Aorta (tissue), 5 donors: ENCODE data around the gene EBF4. TPM values are rescaled to one million over a fixed set of nuclear protein-coding genes. Genes with fewer than 3 reads are reported as not detected.

ENCODE experiments used
- ATAC-seq: fragments of 200-7000 bp; cut with Tn5 transposase; one replicate; pipeline ENCODE4 v1.9.1; 2022; ENCODE audit warnings: moderate library complexity; ENCODE audit not compliant: low FRiP score
- DNase-seq, 2 donors: peaks; one replicate each; pipeline ENCODE4 v3.0.0-alpha.2; 2020
- H3K27ac ChIP-seq, 2 donors: one replicate each; pipeline ENCODE4 v1.5.1; 2013; ENCODE audit warnings: low read length in 2 of 2, mild to moderate bottlenecking in 2 of 2, moderate library complexity in 2 of 2, control low read depth in 1 of 2, inconsistent platforms in 1 of 2, low read depth in 1 of 2
- H3K27me3 ChIP-seq, 2 donors: one replicate each; pipeline ENCODE4 v1.6.1; 2013; ENCODE audit warnings: control low read depth in 1 of 2, low read length in 1 of 2, mild to moderate bottlenecking in 1 of 2, moderate library complexity in 1 of 2; ENCODE audit not compliant: insufficient read depth in 2 of 2, control insufficient read depth in 1 of 2
- H3K36me3 ChIP-seq, 2 donors: one replicate each; pipeline ENCODE4 v1.6.1; 2013; ENCODE audit warnings: control low read depth in 1 of 2, low read length in 1 of 2, mild to moderate bottlenecking in 1 of 2; ENCODE audit not compliant: insufficient read depth in 2 of 2, control insufficient read depth in 1 of 2
- H3K4me1 ChIP-seq, 2 donors: one replicate each; pipeline ENCODE4 v1.6.1; 2013; ENCODE audit warnings: low read length in 2 of 2, control low read depth in 1 of 2, mild to moderate bottlenecking in 1 of 2, moderate library complexity in 1 of 2; ENCODE audit not compliant: insufficient read depth in 2 of 2, control insufficient read depth in 1 of 2
- H3K4me3 ChIP-seq, 2 donors: one replicate each; pipeline ENCODE4 v1.5.1; 2013; ENCODE audit warnings: low read length in 2 of 2, control low read depth in 1 of 2, mild to moderate bottlenecking in 1 of 2
- H3K9me3 ChIP-seq: one replicate; pipeline ENCODE4 v1.6.1; 2013; ENCODE audit warnings: mild to moderate bottlenecking, low read length; ENCODE audit not compliant: control insufficient read depth
- WGBS, 2 donors: extraction: QIAGEN DNeasy Blood & Tissue Kit; methylation state at CpG; one replicate each; pipeline ENCODE4 v1.1.7; 2013; 5-methylcytosine and 5-hydroxymethylcytosine counted together
- intact Hi-C, 2 donors: fragments of 100-400 bp; cut with DNase I; formaldehyde crosslinking; loops; one replicate each; pipeline versions ENCODE4 v1.14.2 to v1.15.0; 2022
- polyA plus RNA-seq, 2 donors: library from polyadenylated mRNA; stranded (reverse); fragments of 200-250 nt; gene quantifications; one replicate each; pipeline ENCODE4 v1.2.3, GENCODE V29; 2013
- total RNA-seq, 2 donors: library from RNA; stranded (reverse); fragmentation: NEBNext Ultra II Directional; extraction: Animal tissue kit (Norgen Biotek cat#: 25700); gene quantifications; one replicate each; pipeline ENCODE4 v1.2.1, GENCODE V29; 2021
- donor health status: healthy with polysubstance abuse.
- donor health status: Bipolar disorder and iron deficiency.
- donor health status: DM: no; HTN: no; CAD: no.
- donor health status: DM: no; HTN: no; CAD: no.
- donor health status: DM: yes; HTN: yes; CAD: no.

The EBF4 gene
- total and polyA plus RNA-seq, 4 donors: 10.8 to 30.3 (median 18.3) TPM

- ATAC-seq: no peak
- intact Hi-C loops: no loop called here
- no peaks in the 10 kb centered on the region for H3K27me3 ChIP-seq
- 84 to 85% methylated on average over 11 of the region's 11 CpGs for WGBS, 2 donors
- H3K27ac ChIP-seq: no peak overlapping the region
- no peaks in the 10 kb centered on the region for H3K4me1 ChIP-seq
- no peak for DNase-seq
- no peaks in the 10 kb centered on the region for H3K36me3 ChIP-seq
- no peak overlapping the region for H3K4me3 ChIP-seq
- H3K9me3 ChIP-seq: no peaks in the 10 kb centered on the region
Observed at GRCh38 chr20:2794866-2795447, 102.4 kb downstream of the EBF4 start.

- intact Hi-C loops: no loop called here
Observed at GRCh38 chr20:2795451-2795850, 102.9 kb downstream of the EBF4 start.

GRCh38 chr20:2796011-2796660 is 103.6 kb downstream of the EBF4 start:
- H3K36me3 ChIP-seq: no peaks in the 10 kb centered on the region
- no peaks in the 10 kb centered on the region for H3K9me3 ChIP-seq
- H3K27me3 ChIP-seq: no peaks in the 10 kb centered on the region
- intact Hi-C loops: no loop called here
- H3K27ac ChIP-seq: no peak overlapping the region
- ATAC-seq (no peak), DNase-seq (no peak)
- H3K4me1 ChIP-seq: no peaks in the 10 kb centered on the region
- 95% methylated on average over 20 of the region's 20 CpGs for WGBS, 2 donors
- no peak overlapping the region for H3K4me3 ChIP-seq

More at GRCh38 chr20:2795451-2795850, 102.9 kb downstream of the EBF4 start:
- no peaks in the 10 kb centered on the region for H3K27me3 ChIP-seq
- no peak overlapping the region for H3K4me3 ChIP-seq
- H3K36me3 ChIP-seq: no peaks in the 10 kb centered on the region
- 92 to 94% methylated on average over 24 of the region's 24 CpGs for WGBS, 2 donors
- DNase-seq (no peak), ATAC-seq (no peak)
- no peak overlapping the region for H3K27ac ChIP-seq
- H3K9me3 ChIP-seq: no peaks in the 10 kb centered on the region
- no peaks in the 10 kb centered on the region for H3K4me1 ChIP-seq

- DNase-seq: no peak
- WGBS, 2 donors: 88 to 89% methylated on average over 16 of the region's 16 CpGs
Observed at GRCh38 chr20:2797136-2797983, 104.8 kb downstream of the EBF4 start.

GRCh38 chr20:2798095-2798805 is 105.7 kb downstream of the EBF4 start:
- Histone ChIP-seq H3K4me3 (no peak overlapping the region), H3K36me3 (no peaks in the 10 kb centered on the region), H3K27ac (no peak overlapping the region), H3K4me1 (no peaks in the 10 kb centered on the region), H3K27me3 (no peaks in the 10 kb centered on the region), H3K9me3 (no peaks in the 10 kb centered on the region)
- intact Hi-C loops: no loop called here
- DNase-seq: no peak
- ATAC-seq: no peak
- WGBS, 2 donors: 94 to 97% methylated on average over 19 of the region's 19 CpGs

More at GRCh38 chr20:2797136-2797983, 104.8 kb downstream of the EBF4 start:
- no peak overlapping the region for H3K27ac ChIP-seq
- H3K4me3 ChIP-seq: no peak overlapping the region
- ATAC-seq: no peak
- no peaks in the 10 kb centered on the region for H3K4me1 ChIP-seq
- no peaks in the 10 kb centered on the region for H3K9me3 ChIP-seq
- intact Hi-C loops: no loop called here
- no peaks in the 10 kb centered on the region for H3K27me3 ChIP-seq
- H3K36me3 ChIP-seq: no peaks in the 10 kb centered on the region

GRCh38 chr20:2798814-2799213 is 106.2 kb downstream of the EBF4 start:
- DNase-seq: no peak
- H3K27me3 ChIP-seq: no peaks in the 10 kb centered on the region
- intact Hi-C loops: no loop called here
- H3K4me1 ChIP-seq: no peaks in the 10 kb centered on the region
- ATAC-seq: no peak
- no peak overlapping the region for H3K27ac ChIP-seq
- H3K9me3 ChIP-seq: no peaks in the 10 kb centered on the region
- H3K36me3 ChIP-seq: no peaks in the 10 kb centered on the region
- H3K4me3 ChIP-seq: no peak overlapping the region
- 88 to 91% methylated on average over 6 of the region's 6 CpGs for WGBS, 2 donors

- WGBS, 2 donors: 60 to 65% methylated on average over 9 of the region's 9 CpGs
- Histone ChIP-seq H3K27me3 (no peaks in the 10 kb centered on the region), H3K9me3 (no peaks in the 10 kb centered on the region), H3K4me1 (no peaks in the 10 kb centered on the region), H3K36me3 (no peaks in the 10 kb centered on the region), H3K27ac (no peak overlapping the region), H3K4me3 (no peak overlapping the region)
- intact Hi-C loops: no loop called here
- ATAC-seq (no peak), DNase-seq (no peak)
Observed at GRCh38 chr20:2799271-2799670, 106.7 kb downstream of the EBF4 start.

- Histone ChIP-seq H3K27ac (no peak overlapping the region), H3K9me3 (no peaks in the 10 kb centered on the region), H3K4me1 (no peaks in the 10 kb centered on the region), H3K36me3 (no peaks in the 10 kb centered on the region), H3K27me3 (no peaks in the 10 kb centered on the region), H3K4me3 (no peak overlapping the region)
- WGBS, 2 donors: 2 to 3% methylated on average over 52 to 61 of the region's 61 CpGs
- ATAC-seq (no peak), DNase-seq (peak in 1 of 2 donors; percentile 76)
- intact Hi-C loops: no loop called here
Observed at GRCh38 chr20:2799688-2800520, 107.3 kb downstream of the EBF4 start.
